HG03460 (cell line): ENCODE data around the gene IL6ST.
"Not testable (repeated sequence)": the region's sequence is repeated elsewhere in the genome, so short reads cannot be mapped to it uniquely, and the experiment has no call there.

Experiments
- ATAC-seq: cut with Tn5 transposase; IDR thresholded peaks from one replicate; pipeline ENCODE4 v1.9.1; 2021; ENCODE audit not compliant: unreplicated experiment

Gene IL6ST

GRCh38 chr5:55969956-55970355 lies 24.8 kb downstream of the IL6ST start:
- no peak for ATAC-seq

- ATAC-seq = no peak
Observed at GRCh38 chr5:55966284-55966683, 28.5 kb downstream of the IL6ST start.

DNA sequence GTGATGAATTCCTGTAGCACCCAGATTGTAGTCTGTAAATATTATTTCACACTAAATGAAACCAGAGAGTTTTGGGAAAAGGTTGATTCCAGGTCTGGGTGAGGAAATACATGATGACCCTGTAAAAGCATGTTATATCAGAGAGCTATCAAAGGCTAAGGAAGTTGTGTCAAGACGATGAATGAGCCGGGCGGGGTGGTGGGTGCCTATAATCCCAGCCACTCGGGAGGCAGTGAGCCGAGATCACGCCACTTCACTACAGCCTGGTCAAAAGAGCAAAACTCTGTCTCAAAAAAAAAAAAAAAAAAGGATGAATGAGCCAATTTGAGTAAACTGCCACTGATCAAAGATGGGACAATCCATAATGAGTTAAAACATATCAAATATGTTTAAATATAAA lies 29.2 kb downstream of the IL6ST start:
- ATAC-seq = no peak

GRCh38 chr5:55960779-55961178 lies 34.0 kb downstream of the IL6ST start:
- no peak for ATAC-seq

GRCh38 chr5:55959208-55959607 lies 35.6 kb downstream of the IL6ST start:
- no peak for ATAC-seq

- ATAC-seq = not testable (repeated sequence)
Observed at GRCh38 chr5:55941154-55941553, 53.6 kb downstream of the IL6ST start.

DNA sequence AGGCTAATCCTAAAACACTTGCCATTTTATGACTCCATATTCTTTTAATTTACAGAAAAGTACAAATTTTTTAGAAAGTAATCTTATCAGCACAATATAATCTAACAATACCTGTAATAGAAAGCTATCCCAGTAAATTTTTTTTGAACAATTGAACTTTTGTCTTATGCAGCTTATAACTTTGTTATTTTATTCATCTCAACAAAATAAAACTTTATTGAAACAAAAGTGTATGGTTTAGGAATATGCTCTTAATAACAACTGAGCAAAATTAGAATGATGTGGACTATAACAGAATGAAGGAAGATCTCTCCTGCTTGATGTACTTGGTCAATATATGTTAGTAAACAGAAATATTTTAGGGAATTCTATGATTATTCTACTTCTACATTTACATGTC lies 57.2 kb downstream of the IL6ST start:
- not testable (repeated sequence) for ATAC-seq

DNA sequence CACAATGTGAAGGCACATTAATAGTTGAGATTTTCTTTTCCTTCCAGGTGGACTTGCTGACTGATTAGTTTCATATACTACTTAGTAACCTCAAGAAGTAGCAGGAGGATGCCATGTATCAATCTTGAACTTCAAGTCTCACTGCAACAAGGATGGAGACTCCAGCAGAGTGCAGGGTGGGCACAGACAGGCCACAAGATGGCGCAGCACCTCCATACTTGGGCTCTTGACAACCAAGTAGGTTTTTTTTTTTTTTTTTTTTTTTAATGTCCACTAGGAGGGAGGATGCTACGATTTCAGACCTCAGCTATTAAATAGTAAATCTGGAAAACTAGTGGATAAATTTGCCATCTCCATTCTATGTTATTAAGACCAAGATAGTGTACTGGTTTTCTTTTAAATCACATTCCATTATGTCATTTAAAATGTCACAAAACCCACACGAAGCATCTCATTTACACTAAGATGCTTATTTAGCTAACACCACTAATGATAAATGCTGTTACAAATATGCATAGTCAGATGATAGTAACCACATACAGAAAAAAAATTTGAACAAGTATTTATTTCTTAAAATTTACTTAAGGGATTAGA lies 58.6 kb downstream of the IL6ST start:
- ATAC-seq = no peak

DNA sequence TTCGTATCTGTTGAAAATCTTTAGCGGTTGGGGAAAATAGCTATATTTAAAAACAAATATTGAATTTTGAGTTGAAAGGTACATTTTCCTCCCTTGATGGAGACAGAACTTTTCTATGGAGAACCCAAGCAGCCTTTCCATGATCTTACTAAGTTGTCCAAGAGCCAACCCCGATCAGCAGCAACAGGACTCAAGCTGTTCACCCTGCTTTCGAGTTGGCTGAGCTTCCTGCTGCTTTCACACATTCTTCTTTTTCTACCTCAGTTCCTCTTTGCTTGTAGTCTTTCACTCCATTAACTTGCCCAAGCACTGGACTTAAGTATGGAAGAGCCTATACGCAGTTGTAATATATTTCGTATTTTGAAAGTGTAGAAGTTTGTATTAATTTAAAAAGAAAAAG lies 59.4 kb downstream of the IL6ST start:
- no peak for ATAC-seq

- ATAC-seq = no peak
Observed at GRCh38 chr5:55934720-55935119, 60.0 kb downstream of the IL6ST start.

- no peak for ATAC-seq
Observed at GRCh38 chr5:55934115-55934613, 60.6 kb downstream of the IL6ST start.

DNA sequence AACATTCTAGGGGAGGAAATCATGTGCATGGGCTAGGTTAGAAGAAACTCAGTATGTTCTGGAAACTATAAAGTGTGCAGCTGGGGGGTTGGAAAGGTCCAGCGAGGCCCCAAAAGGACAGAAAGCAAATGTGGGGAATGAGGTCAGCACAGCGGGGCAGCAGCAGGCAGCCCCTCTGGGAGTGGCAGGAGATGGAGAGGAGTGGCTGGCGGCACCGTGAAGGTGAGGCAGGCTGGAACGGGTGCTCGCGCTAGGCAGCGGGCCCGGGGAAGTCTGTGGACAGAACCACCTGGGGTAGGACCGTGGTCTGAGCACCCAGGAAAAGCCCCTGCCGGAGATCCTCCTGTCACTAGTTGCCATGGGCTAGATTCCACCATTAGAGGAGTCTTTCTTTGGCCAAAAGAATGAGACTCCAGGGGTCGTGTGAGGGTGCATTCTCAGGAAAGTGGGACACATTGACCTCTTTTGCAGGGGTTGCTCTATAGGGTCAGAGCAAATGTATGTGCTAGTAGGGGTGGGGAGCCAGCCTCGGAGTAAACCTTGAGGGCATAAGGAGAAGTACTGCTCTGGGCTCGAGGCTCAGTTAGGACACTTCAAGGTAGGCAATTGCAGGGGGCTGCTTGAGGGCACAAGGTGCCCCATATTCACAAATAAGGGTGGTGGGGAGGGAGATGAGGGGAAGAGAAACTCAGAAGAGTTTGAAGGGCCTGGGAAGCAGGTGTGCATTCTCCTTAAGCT lies 61.2 kb downstream of the IL6ST start:
- no peak for ATAC-seq

- no peak for ATAC-seq
Observed at GRCh38 chr5:55932700-55933099, 62.1 kb downstream of the IL6ST start.

DNA sequence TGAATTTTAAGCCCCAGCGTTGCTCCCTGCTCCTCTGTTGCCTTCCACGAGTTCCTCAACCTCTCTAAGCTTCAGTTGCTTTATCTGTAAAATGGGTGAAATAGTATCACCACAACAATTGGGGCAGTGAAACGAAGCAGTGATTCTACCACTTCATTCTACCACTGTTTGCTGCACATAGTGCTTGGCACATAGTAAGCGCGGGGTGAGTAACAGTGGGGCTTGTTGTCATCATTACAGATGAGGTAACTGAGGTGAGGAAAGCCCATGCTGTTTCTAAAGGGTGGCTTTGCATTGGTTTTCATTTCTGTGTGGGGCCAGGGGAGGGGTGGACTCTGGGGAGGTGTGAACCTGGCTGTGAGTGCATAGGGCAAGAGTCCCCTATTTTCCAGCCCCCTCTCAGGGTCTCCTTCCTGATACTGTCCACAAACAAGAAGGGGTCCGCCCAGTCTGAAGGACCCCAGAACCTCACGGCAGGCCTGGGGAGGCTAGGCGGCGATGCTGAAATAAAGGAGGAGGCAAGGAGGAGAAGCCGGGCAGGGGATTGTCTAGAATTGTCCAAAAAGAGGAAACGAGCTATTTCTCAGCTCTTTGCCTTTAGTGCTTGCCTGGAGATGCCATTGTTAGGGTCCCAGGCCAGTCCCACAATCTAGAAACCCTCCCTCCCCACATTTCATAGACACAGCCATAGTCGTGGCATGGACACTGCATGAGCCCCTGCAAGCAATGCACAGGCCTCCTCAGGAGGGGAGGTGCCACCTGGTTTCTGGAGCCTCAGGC lies 65.6 kb downstream of the IL6ST start:
- no peak for ATAC-seq

DNA sequence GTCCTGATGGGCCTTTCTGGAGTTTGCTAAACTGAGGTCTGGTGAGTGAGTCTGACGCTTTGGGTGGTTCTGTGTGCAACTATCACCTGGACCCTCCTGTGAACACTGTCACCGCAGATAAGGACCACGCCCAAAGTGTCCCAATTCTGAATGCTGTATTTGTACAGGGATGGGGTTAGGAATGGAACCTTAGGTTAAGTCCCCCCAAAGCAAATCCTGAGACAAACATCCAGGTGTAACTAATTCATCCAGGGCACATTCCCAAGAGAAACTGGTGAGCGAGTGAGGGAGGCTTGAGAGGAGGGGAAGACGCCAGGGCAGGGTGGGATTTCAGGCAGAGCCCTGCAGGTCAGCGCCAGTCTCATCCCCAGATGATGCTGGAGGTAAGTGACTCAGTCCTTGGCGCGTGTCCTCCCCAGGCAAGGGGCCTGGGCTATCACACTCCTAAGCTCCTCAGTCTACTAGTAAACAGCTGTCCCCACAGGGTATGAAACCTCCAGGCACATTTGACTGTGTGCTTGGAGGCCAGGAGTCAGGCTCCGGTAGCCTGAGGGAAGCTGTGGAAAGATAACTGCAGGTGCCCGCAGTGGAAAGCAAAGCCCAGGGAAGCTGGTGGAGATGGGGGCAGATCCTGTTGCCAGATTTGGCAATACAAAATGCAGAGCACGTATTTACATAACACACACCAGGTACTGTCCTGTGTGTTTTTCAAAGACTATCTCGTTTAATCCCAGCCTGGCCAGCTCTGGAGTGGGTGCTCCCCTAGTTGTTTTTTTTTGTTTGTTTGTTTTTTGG lies 66.7 kb downstream of the IL6ST start:
- no peak for ATAC-seq

DNA sequence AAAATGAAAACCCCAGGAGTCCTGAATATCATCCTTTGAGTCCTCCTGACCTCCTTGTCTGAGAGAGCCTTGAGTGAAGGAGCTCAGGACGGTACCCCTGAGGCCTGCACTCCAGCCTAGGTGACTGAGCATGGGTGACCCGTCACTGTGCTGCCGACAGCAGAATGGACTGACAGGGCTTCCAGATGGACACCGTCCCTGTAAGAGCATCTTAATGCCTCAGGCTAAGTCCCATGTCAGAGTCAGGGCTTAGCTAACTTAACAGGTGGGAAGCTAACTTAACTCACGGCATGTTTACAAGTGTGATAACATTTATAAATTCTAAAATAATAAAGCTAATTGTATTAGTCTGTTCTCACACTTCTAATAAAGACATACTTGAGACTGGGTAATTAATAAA lies 68.3 kb downstream of the IL6ST start:
- no peak for ATAC-seq

DNA sequence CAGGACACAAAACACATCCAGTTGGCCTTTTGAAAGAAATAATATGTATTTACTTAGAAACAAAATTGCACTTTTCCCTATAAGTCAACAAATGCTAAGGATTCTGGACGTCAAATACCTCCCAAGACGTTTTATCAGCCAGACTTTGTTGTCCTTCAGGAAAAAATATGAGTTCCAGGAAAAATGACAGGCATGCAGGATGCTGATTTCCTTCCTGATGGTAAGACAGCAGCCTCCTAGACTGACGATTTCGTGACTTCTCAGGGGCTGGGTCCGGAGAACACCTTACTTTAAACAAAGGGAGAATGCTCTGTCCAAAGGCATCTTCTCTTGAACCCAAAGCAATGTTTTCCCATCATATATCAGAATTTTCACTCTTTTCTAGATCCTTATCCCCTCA lies 69.1 kb downstream of the IL6ST start:
- no peak for ATAC-seq

GRCh38 chr5:55925181-55925580 lies 69.6 kb downstream of the IL6ST start:
- ATAC-seq = no peak

DNA sequence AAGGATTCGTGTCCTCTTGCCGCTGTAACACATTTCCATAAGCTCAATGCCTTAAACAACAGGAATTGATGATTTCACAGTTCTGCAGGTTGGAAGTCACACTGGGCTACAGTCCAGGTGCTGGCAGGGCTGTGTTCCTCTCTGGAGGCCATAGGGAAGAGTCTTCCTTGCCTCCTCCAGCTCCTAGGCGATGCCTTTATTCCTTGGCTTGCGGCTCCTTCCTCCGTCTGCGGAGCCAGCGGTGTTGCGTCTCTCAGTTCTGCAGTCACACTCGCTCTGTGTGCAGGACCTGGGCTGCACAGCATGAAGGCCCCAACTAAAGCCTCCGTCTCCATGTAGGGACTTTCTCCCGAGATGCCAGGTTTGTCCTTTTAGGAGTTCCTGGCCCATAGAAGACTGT lies 70.0 kb downstream of the IL6ST start:
- no peak for ATAC-seq

DNA sequence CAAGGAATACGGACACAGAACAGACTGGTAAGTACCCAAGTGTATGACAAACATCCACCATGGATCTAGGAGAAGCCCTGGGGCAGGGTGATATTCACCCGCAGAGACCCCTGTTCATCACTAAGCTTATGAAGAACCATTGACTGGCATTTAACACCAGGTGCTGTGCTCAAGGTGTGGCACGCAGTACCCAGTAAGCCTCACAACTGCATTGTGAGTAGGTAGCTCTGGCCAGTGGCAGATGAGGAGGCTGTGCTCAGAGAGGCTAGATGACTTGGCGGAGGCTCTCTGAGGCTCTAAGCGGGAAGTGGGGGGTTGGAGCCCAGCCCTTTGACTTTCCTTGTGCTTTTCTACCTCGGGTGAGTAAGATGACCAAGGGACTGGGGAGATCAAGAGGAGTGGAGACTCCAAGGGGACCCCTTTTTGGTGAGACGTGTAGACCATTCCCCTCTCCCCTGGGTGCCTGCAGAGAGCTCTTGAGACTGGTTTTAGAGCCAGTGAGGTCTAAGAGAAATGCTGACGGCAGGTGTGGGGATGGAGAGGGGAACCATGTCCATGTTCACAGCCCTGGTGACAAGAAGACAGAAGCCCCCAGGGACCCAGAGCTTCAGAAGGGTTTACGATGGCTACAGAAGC lies 70.8 kb downstream of the IL6ST start:
- ATAC-seq = no peak
